Activated T-helper 1 cell treated with anti-CD3 and anti-CD28 coated beads, Interleukin-12 subunit alpha, Interleukin-12 subunit beta, Interleukin-2, Interleukin-4 antibody, amounts not matched to agents 30 ng/mL and 10 ng/mL and 1 ng/mL, durations not matched to agents 14 hours and 24 hours and 36 hours (primary cell): Measurements from ENCODE around the gene IFI44. TPM values are rescaled to one million over a fixed set of nuclear protein-coding genes. Genes with fewer than 3 reads are reported as not detected.

Experiments
- DNase-seq: peaks from one replicate; pipeline ENCODE4 v3.0.0; 2021; ENCODE audit warnings: low spot score
- H3K27ac Mint-ChIP-seq: one replicate; pipeline ENCODE4 v1.8.0; 2021; ENCODE audit warnings: mild to moderate bottlenecking, mixed read lengths
- H3K27me3 Mint-ChIP-seq: one replicate; pipeline ENCODE4 v1.8.0; 2022; ENCODE audit warnings: mild to moderate bottlenecking, moderate library complexity, mixed read lengths; ENCODE audit not compliant: insufficient read depth
- H3K36me3 Mint-ChIP-seq: one replicate; pipeline ENCODE4 v1.8.0; 2021; ENCODE audit warnings: low read depth, mixed read lengths
- H3K4me1 Mint-ChIP-seq: one replicate; pipeline ENCODE4 v1.8.0; 2021; ENCODE audit warnings: low read depth, mixed read lengths
- H3K4me3 Mint-ChIP-seq: one replicate; pipeline ENCODE4 v1.8.0; 2021; ENCODE audit warnings: mild to moderate bottlenecking, moderate library complexity, mixed read lengths
- H3K9me3 Mint-ChIP-seq: one replicate; pipeline ENCODE4 v1.8.0; 2021; ENCODE audit warnings: mixed read lengths
- intact Hi-C: fragments of 100-400 bp; cut with micrococcal nuclease; formaldehyde crosslinking; loops from one replicate; pipeline ENCODE4 v1.15.1; 2024
- total RNA-seq: library from RNA; stranded (reverse); gene quantifications from 2 replicates; pipeline ENCODE4 v1.2.3, GENCODE V29; 2022

The IFI44 gene
- total RNA-seq, 1 donor from 2014 or later = 26.9 TPM

- Mint-ChIP-seq H3K36me3 (peaks cover 28% of the 10 kb centered on the region), H3K9me3 (no peaks in the 10 kb centered on the region), H3K27me3 (no peaks in the 10 kb centered on the region), H3K4me3 (peak overlapping the region; percentile 93), H3K27ac (peak overlapping the region; percentile 89), H3K4me1 (peaks cover 83% of the 10 kb centered on the region)
- intact Hi-C loops = loop anchor here (5.0 to 10.0 kb wide), 4 partner anchors 618 to 1408 kb away; partner anchors contain the start of genes DNAJB4, FUBP1, PIGK and ZZZ3
- DNase-seq = no peak
These were observed 27.1 kb upstream of the IFI44 start for GRCh38 chr1:78622548-78622947.

DNA sequence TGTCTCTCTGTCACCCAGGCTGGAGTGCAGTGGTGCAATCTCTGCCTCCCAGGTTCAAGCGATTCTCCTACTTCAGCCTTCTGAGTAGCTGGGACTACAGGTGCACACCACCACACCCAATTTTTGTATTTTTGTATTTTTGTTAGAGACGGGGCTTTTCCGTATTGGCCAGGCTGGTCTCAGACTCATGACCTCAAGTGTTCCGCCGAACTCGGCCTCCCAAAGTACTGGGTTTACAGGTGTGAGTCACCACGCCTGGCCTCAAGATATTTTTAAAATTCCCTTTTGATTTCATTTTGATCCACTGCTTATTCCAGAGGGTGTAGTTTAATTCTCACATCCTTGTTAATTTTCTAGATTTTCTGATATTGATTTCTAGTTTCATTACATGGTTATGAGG, 25.6 kb upstream of the IFI44 start:
- no peak for DNase-seq
- Mint-ChIP-seq H3K4me3 (peak overlapping the region; percentile 93), H3K36me3 (peaks cover 36% of the 10 kb centered on the region), H3K4me1 (peaks cover 81% of the 10 kb centered on the region), H3K27ac (peak overlapping the region; percentile 89), H3K9me3 (no peaks in the 10 kb centered on the region), H3K27me3 (no peaks in the 10 kb centered on the region)
- intact Hi-C loops = loop anchor here (5.0 to 10.0 kb wide), 4 partner anchors 619 to 1409 kb away; partner anchors contain the start of genes DNAJB4, FUBP1, PIGK and ZZZ3

- no peaks in the 10 kb centered on the region for H3K27me3 Mint-ChIP-seq
- H3K4me3 Mint-ChIP-seq = peak overlapping the region; percentile 58
- H3K9me3 Mint-ChIP-seq = no peaks in the 10 kb centered on the region
- peaks cover 72% of the 10 kb centered on the region for H3K4me1 Mint-ChIP-seq
- peaks cover 42% of the 10 kb centered on the region for H3K36me3 Mint-ChIP-seq
- H3K27ac Mint-ChIP-seq = peak overlapping the region; percentile 60
- DNase-seq = no peak
- intact Hi-C loops = loop anchor here (10.0 kb wide), 2 partner anchors 623 to 1413 kb away; partner anchors contain the start of genes DNAJB4 and PIGK
These were observed 22.3 kb upstream of the IFI44 start for GRCh38 chr1:78627321-78627720.

DNA sequence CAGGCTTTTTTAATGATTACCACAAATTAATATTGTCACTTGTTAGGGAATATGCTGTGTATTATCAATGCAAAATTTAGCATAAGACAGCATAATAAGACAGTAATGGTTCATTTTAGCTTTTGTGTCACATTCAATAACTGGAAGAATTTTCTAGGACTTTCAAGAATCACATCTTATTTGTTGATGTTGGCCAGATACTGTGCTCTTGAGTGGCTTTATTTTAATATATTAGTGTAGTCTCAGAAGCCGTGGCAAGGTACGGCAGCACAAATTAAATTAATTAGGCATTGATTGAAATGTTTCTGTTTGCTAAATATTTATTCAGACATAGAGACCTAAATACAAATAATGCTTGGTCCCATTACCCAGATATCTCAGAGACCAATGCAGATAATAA, 19.0 kb upstream of the IFI44 start:
- Mint-ChIP-seq H3K4me1 (peaks cover 55% of the 10 kb centered on the region), H3K9me3 (no peaks in the 10 kb centered on the region), H3K36me3 (peaks cover 36% of the 10 kb centered on the region), H3K27me3 (no peaks in the 10 kb centered on the region), H3K4me3 (no peak overlapping the region), H3K27ac (no peak overlapping the region)
- intact Hi-C loops = no loop called here
- no peak for DNase-seq

- intact Hi-C loops = no loop called here
- no peak for DNase-seq
- Mint-ChIP-seq H3K9me3 (no peaks in the 10 kb centered on the region), H3K36me3 (peaks cover 51% of the 10 kb centered on the region), H3K4me3 (no peak overlapping the region), H3K27me3 (no peaks in the 10 kb centered on the region), H3K4me1 (peaks cover 41% of the 10 kb centered on the region), H3K27ac (no peak overlapping the region)
These were observed 16.4 kb upstream of the IFI44 start for GRCh38 chr1:78633209-78633608.

GRCh38 chr1:78640462-78640861, 9.2 kb upstream of the IFI44 start:
- intact Hi-C loops = loop anchor here (1.0 kb wide), 1 partner anchor 8 kb away; no protein-coding TSS in a partner anchor
- no peaks in the 10 kb centered on the region for H3K27me3 Mint-ChIP-seq
- no peak for DNase-seq
- H3K36me3 Mint-ChIP-seq = peaks cover 76% of the 10 kb centered on the region
- H3K9me3 Mint-ChIP-seq = peaks cover 17% of the 10 kb centered on the region
- no peak overlapping the region for H3K4me3 Mint-ChIP-seq
- H3K27ac Mint-ChIP-seq = peak overlapping the region; percentile 11
- H3K4me1 Mint-ChIP-seq = peaks cover 59% of the 10 kb centered on the region

GRCh38 chr1:78641558-78641957, 8.1 kb upstream of the IFI44 start:
- H3K9me3 Mint-ChIP-seq = peaks cover 23% of the 10 kb centered on the region
- DNase-seq = no peak
- H3K36me3 Mint-ChIP-seq = peaks cover 80% of the 10 kb centered on the region
- H3K4me1 Mint-ChIP-seq = peaks cover 65% of the 10 kb centered on the region
- no peak overlapping the region for H3K27ac Mint-ChIP-seq
- H3K4me3 Mint-ChIP-seq = no peak overlapping the region
- intact Hi-C loops = no loop called here
- no peaks in the 10 kb centered on the region for H3K27me3 Mint-ChIP-seq

DNA sequence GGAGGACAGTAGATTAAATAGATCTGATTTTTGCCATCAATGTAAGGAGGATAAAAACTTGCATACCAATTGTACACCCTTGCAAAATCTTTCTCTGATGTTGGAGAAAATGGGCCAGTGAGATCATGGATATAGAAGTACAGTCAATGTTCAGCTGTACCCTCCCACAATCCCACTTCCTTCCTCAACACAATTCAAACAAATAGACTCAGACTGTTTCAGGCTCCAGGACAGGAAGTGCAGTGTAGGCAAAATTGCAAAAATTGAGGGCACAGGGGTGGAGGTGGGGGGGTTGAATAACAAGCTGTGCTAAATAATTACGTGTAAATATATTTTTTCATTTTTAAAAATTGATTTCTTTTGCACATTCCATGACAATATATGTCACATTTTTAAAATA, 3.9 kb upstream of the IFI44 start:
- intact Hi-C loops = no loop called here
- Mint-ChIP-seq H3K36me3 (peaks cover 72% of the 10 kb centered on the region), H3K4me3 (peak overlapping the region; percentile 11), H3K27ac (peak overlapping the region; percentile 6), H3K4me1 (peaks cover 56% of the 10 kb centered on the region), H3K9me3 (peaks cover 45% of the 10 kb centered on the region), H3K27me3 (no peaks in the 10 kb centered on the region)
- no peak for DNase-seq

- H3K36me3 Mint-ChIP-seq = peaks cover 63% of the 10 kb centered on the region
- intact Hi-C loops = no loop called here
- H3K4me3 Mint-ChIP-seq = no peak overlapping the region
- no peaks in the 10 kb centered on the region for H3K27me3 Mint-ChIP-seq
- H3K9me3 Mint-ChIP-seq = peaks cover 44% of the 10 kb centered on the region
- DNase-seq = no peak
- H3K4me1 Mint-ChIP-seq = peaks cover 59% of the 10 kb centered on the region
- no peak overlapping the region for H3K27ac Mint-ChIP-seq
These were observed 2.4 kb upstream of the IFI44 start for GRCh38 chr1:78647238-78647637.

DNA sequence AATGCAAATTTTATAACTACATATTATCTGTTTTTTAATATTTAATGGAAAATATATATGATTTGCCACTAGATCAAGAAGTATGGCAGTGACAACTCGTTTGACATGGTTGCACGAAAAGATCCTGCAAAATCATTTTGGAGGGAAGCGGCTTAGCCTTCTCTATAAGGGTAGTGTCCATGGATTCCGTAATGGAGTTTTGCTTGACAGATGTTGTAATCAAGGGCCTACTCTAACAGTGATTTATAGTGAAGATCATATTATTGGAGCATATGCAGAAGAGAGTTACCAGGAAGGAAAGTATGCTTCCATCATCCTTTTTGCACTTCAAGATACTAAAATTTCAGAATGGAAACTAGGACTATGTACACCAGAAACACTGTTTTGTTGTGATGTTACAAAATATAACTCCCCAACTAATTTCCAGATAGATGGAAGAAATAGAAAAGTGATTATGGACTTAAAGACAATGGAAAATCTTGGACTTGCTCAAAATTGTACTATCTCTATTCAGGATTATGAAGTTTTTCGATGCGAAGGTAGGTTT, 556 bp downstream of the IFI44 start:
- peaks cover 46% of the 10 kb centered on the region for H3K36me3 Mint-ChIP-seq
- intact Hi-C loops = loop anchor here (1.0 to 10.0 kb wide), 4 partner anchors 10 to 643 kb away; no protein-coding TSS in a partner anchor

GRCh38 chr1:78651241-78651640, 1.6 kb downstream of the IFI44 start:
- peaks cover 24% of the 10 kb centered on the region for H3K9me3 Mint-ChIP-seq
- intact Hi-C loops = loop anchor here (2.0 to 10.0 kb wide), 3 partner anchors 26 to 644 kb away; no protein-coding TSS in a partner anchor

More for the DNA sequence above, 556 bp downstream of the IFI44 start:
- H3K4me3 Mint-ChIP-seq = peak overlapping the region; percentile 88
- H3K27ac Mint-ChIP-seq = peak overlapping the region; percentile 91
- peaks cover 52% of the 10 kb centered on the region for H3K4me1 Mint-ChIP-seq
- H3K27me3 Mint-ChIP-seq = no peaks in the 10 kb centered on the region
- H3K9me3 Mint-ChIP-seq = peaks cover 29% of the 10 kb centered on the region
- no peak for DNase-seq

DNA sequence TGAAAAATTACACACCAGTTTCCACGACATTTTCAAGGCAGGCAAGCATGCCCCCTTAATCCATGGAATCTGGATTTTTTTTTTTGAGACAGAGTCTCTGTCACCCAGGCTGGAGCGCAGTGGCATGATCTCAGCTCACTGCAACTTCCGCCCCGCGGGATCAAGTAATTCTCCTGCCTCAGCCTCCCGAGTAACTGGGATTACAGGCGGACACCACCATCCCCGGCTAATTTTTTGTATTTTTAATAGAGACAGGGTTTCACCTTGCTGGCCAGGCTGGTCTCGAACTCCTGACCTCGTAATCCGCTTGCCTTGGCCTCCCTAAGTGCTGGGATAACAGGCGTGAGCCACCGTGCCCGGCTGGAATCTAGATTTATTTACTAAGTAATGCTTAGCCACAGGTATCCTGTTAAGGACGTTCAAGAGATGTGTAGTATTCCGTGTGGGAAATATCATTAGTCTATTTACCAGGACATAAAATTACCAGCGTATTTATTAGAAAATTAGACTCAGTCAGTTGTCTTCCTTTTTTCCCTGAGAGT, 2.5 kb downstream of the IFI44 start:
- H3K27me3 Mint-ChIP-seq = no peaks in the 10 kb centered on the region
- H3K9me3 Mint-ChIP-seq = peaks cover 17% of the 10 kb centered on the region
- peak overlapping the region; percentile 50 for H3K27ac Mint-ChIP-seq
- H3K36me3 Mint-ChIP-seq = peaks cover 40% of the 10 kb centered on the region
- H3K4me1 Mint-ChIP-seq = peaks cover 47% of the 10 kb centered on the region
- DNase-seq = no peak
- peak overlapping the region; percentile 88 for H3K4me3 Mint-ChIP-seq
- intact Hi-C loops = loop anchor here (5.0 to 10.0 kb wide), 2 partner anchors 393 to 645 kb away; no protein-coding TSS in a partner anchor

More at GRCh38 chr1:78651241-78651640, 1.6 kb downstream of the IFI44 start:
- no peak for DNase-seq
- Mint-ChIP-seq H3K4me3 (peak overlapping the region; percentile 88), H3K27ac (peak overlapping the region; percentile 91), H3K4me1 (peaks cover 51% of the 10 kb centered on the region), H3K27me3 (no peaks in the 10 kb centered on the region), H3K36me3 (peaks cover 46% of the 10 kb centered on the region)

- H3K27ac Mint-ChIP-seq = no peak overlapping the region
- no peak for DNase-seq
- no peaks in the 10 kb centered on the region for H3K27me3 Mint-ChIP-seq
- peaks cover 25% of the 10 kb centered on the region for H3K4me1 Mint-ChIP-seq
- no peaks in the 10 kb centered on the region for H3K9me3 Mint-ChIP-seq
- peaks cover 64% of the 10 kb centered on the region for H3K36me3 Mint-ChIP-seq
- intact Hi-C loops = loop anchor here (10.0 kb wide), 1 partner anchor 386 kb away; no protein-coding TSS in a partner anchor
- H3K4me3 Mint-ChIP-seq = no peak overlapping the region
These were observed 9.3 kb downstream of the IFI44 start for GRCh38 chr1:78658901-78659300.
